HepG2 (cell line): ENCODE results near the gene HELZ. TPM values are rescaled to one million over a fixed set of nuclear protein-coding genes. Genes with fewer than 3 reads are reported as not detected.

Source experiments
- AKNA ChIP-seq: sonication (generic); formaldehyde crosslinking; IDR thresholded peaks from 2 replicates; pipeline ENCODE4 v1.4.0; 2020; ENCODE audit warnings: missing genetic modification reagents, borderline replicate concordance
- CC2D1A ChIP-seq: sonication (generic); formaldehyde crosslinking; IDR thresholded peaks from 2 replicates; pipeline ENCODE4 v1.8.1; 2023; ENCODE audit warnings: mild to moderate bottlenecking, missing genetic modification reagents
- DMAP1 ChIP-seq: IDR thresholded peaks from 2 replicates; pipeline ENCODE4 v1.6.1; 2016
- DMTF1 ChIP-seq: sonication (generic); formaldehyde crosslinking; IDR thresholded peaks from 2 replicates; pipeline ENCODE4 v1.4.0; 2020; ENCODE audit warnings: mild to moderate bottlenecking, missing genetic modification reagents
- HMG20B ChIP-seq: conservative IDR thresholded peaks from 2 replicates; pipeline ENCODE4 v1.6.1; 2016; ENCODE audit warnings: missing genetic modification reagents, missing compliant biosample characterization
- HMGXB4 ChIP-seq, 2 experiments: sonication (generic) in 1 of 2; formaldehyde crosslinking in 1 of 2; IDR thresholded peaks; 2 replicates each; pipeline versions ENCODE4 v1.4.0 to v1.6.1; 2018 to 2020; ENCODE audit warnings: missing genetic modification reagents in 2 of 2, borderline replicate concordance in 1 of 2, low read depth in 1 of 2, mild to moderate bottlenecking in 1 of 2, missing biosample characterization in 1 of 2
- HNRNPL ChIP-seq: fragments of 200-400 bp; formaldehyde crosslinking; IDR thresholded peaks from 2 replicates; pipeline ENCODE4 v1.6.1; 2017; ENCODE audit warnings: mild to moderate bottlenecking, low read depth, low read length
- KLF15 ChIP-seq: sonication (generic); formaldehyde crosslinking; IDR thresholded peaks from 2 replicates; pipeline ENCODE4 v1.8.1; 2023; ENCODE audit warnings: borderline replicate concordance, mild to moderate bottlenecking, inconsistent platforms, missing genetic modification reagents, mixed read lengths
- MXD3 ChIP-seq: IDR thresholded peaks from 2 replicates; pipeline ENCODE4 v1.6.1; 2016; ENCODE audit warnings: mild to moderate bottlenecking, missing biosample characterization, missing genetic modification reagents
- NBN ChIP-seq: fragments of 450-650 bp; conservative IDR thresholded peaks from 2 replicates; pipeline ENCODE4 v1.6.1; 2017
- NFRKB ChIP-seq: fragments of 450-650 bp; IDR thresholded peaks from 2 replicates; pipeline ENCODE4 v1.6.1; 2017
- POLR2A ChIP-seq, 2 experiments: IDR thresholded peaks; 2 replicates each; pipeline ENCODE4 v1.6.1; 2011; ENCODE audit warnings: low read depth in 2 of 2, low read length in 2 of 2, mild to moderate bottlenecking in 1 of 2, moderate library complexity in 1 of 2; ENCODE audit not compliant: insufficient read depth in 1 of 2
- SPEN ChIP-seq: sonication (generic); formaldehyde crosslinking; IDR thresholded peaks from 2 replicates; pipeline ENCODE4 v1.5.1; 2020; ENCODE audit warnings: low read depth, mild to moderate bottlenecking, missing genetic modification reagents
- ZBTB7B ChIP-seq: sonication (generic); formaldehyde crosslinking; IDR thresholded peaks from 2 replicates; pipeline ENCODE4 v1.4.0; 2020; ENCODE audit warnings: missing genetic modification reagents
- ZFP36L1 ChIP-seq: sonication (generic); formaldehyde crosslinking; IDR thresholded peaks from 2 replicates; pipeline ENCODE4 v1.8.0; 2022; ENCODE audit warnings: mild to moderate bottlenecking, missing genetic modification reagents, moderate library complexity
- ZNF138 ChIP-seq: sonication (generic); formaldehyde crosslinking; IDR thresholded peaks from 2 replicates; pipeline ENCODE4 v1.5.0; 2020; ENCODE audit warnings: mild to moderate bottlenecking, low read depth, missing genetic modification reagents
- ZNF232 ChIP-seq: sonication (generic); formaldehyde crosslinking; IDR thresholded peaks from 2 replicates; pipeline ENCODE4 v1.4.0; 2020; ENCODE audit warnings: missing genetic modification reagents, borderline replicate concordance
- ZNF512 ChIP-seq: sonication (generic); formaldehyde crosslinking; IDR thresholded peaks from 2 replicates; pipeline ENCODE4 v1.4.0; 2020; ENCODE audit warnings: mild to moderate bottlenecking, missing genetic modification reagents
- ZNF557 ChIP-seq: sonication (generic); formaldehyde crosslinking; IDR thresholded peaks from 2 replicates; pipeline ENCODE4 v1.4.0; 2020; ENCODE audit warnings: missing genetic modification reagents
- ZNF562 ChIP-seq: sonication (generic); formaldehyde crosslinking; IDR thresholded peaks from 2 replicates; pipeline ENCODE4 v1.8.0; 2022; ENCODE audit warnings: missing genetic modification reagents, borderline replicate concordance
- ZNF709 ChIP-seq: sonication (generic); formaldehyde crosslinking; IDR thresholded peaks from 2 replicates; pipeline ENCODE4 v1.5.0; 2020; ENCODE audit warnings: mild to moderate bottlenecking, missing genetic modification reagents
- polyA plus RNA-seq, 8 experiments: library from polyadenylated mRNA; depleted of rRNA in 3 of 8; stranded (reverse) in 7 of 8; unstranded in 1 of 8; fragments of >200 nt; fragmentation: Illumina TruSeq in 4 of 8; extraction: Trizol in 4 of 8; gene quantifications; 2 replicates each; pipeline versions ENCODE4 v1.2.1 to v1.2.3, GENCODE V29; 2011 to 2016; ENCODE audit warnings: low read depth in 4 of 8, missing spikeins in 1 of 8, mixed read lengths in 1 of 8; ENCODE audit not compliant: insufficient read depth in 1 of 8
- total RNA-seq, 5 experiments: library from RNA; depleted of rRNA; stranded (reverse); fragments of >200 nt; fragmentation: Illumina TruSeq; extraction: Trizol; gene quantifications; 2 replicates each; pipeline ENCODE4 v1.2.3, GENCODE V29; 2016; ENCODE audit warnings: low read depth in 1 of 5

The HELZ gene
- total and polyA plus RNA-seq, 2 of the 13 experiments (the other 11 are each of a cell fraction or from before 2014, with no cell fraction given): 35.3 to 52.4 TPM

- no peak for TF ChIP-seq MXD3 (CRISPR knock-in tag)
- no peak for TF ChIP-seq ZNF562 (CRISPR knock-in tag)
- TF ChIP-seq AKNA (CRISPR knock-in tag): no peak
- no peak for TF ChIP-seq KLF15 (CRISPR knock-in tag)
- 0 out of 2 replicates have a peak, but pooled peaks have one; percentile 13 for TF ChIP-seq ZNF512
- TF ChIP-seq NBN: no peak
- no peak for TF ChIP-seq ZNF138 (CRISPR knock-in tag)
- peak; percentile 72; the same call in 1 of the 2 replicates for TF ChIP-seq ZFP36L1 (CRISPR knock-in tag)
- TF ChIP-seq HMGXB4 (CRISPR knock-in tag; IDR thresholded peaks at IDR 0.05; ENCODE audit: borderline replicate concordance in 1 of 2, low read depth in 1 of 2): no peak
- no peak for TF ChIP-seq ZNF232 (CRISPR knock-in tag)
- TF ChIP-seq CC2D1A (CRISPR knock-in tag): no peak
- TF ChIP-seq POLR2A (IDR thresholded peaks at IDR 0.05; ENCODE audit: insufficient read depth in 1 of 2, low read depth in 2 of 2, low read length in 2 of 2): no peak
- no peak for TF ChIP-seq ZNF709 (CRISPR knock-in tag)
- no peak for TF ChIP-seq NFRKB
- no peak for TF ChIP-seq DMTF1 (CRISPR knock-in tag)
- TF ChIP-seq DMAP1: peak; percentile 1; the same call in 1 of the 2 replicates
- no peak for TF ChIP-seq ZNF557 (CRISPR knock-in tag)
- TF ChIP-seq HNRNPL: no peak
- TF ChIP-seq SPEN: no peak
- no peak for TF ChIP-seq ZBTB7B (CRISPR knock-in tag)
- no peak for TF ChIP-seq HMG20B (CRISPR knock-in tag)
Observed at GRCh38 chr17:67247416-67247900, 2.5 kb upstream of the HELZ start (continued).
